HEK293 (cell line): ENCODE results near the gene CPTP.

ENCODE experiments used
- CTCF ChIA-PET: fragments of 350-600 bp; formaldehyde crosslinking; extraction: SDS; loops from one replicate; lab custom pipeline; 2021; ENCODE audit warnings: antibody characterized with exemption; lab: Yijun Ruan, JAX
- POLR2A ChIA-PET: fragments of 300-600 bp; formaldehyde crosslinking; extraction: SDS; loops from one replicate; lab custom pipeline; 2020; ENCODE audit warnings: antibody characterized with exemption, inconsistent platforms; lab: Yijun Ruan, JAX
- H3K27ac ChIP-seq: fragments of 200-500 bp; sonication (Bioruptor generic); 2 replicates; pipeline ENCODE4 v1.5.1; 2014; ENCODE audit warnings: low read depth, low read length, control low read depth, inconsistent platforms; ENCODE audit errors: extremely low read depth
- H3K36me3 ChIP-seq, 2 experiments: fragments of 200-500 bp in 1 of 2; sonication (Bioruptor generic) in 1 of 2; 1 replicate in 1 of 2; 2 replicates in 1 of 2; pipeline ENCODE4 v1.5.1; 2014 to 2017; ENCODE audit warnings: inconsistent platforms in 2 of 2, low read length in 2 of 2; ENCODE audit not compliant: control insufficient read depth in 2 of 2, insufficient read depth in 1 of 2
- H3K4me1 ChIP-seq: fragments of 200-500 bp; sonication (Bioruptor generic); 2 replicates; pipeline ENCODE4 v1.5.1; 2014; ENCODE audit warnings: mild to moderate bottlenecking, low read length, inconsistent platforms; ENCODE audit not compliant: control insufficient read depth, insufficient read depth
- H3K4me3 ChIP-seq: 2 replicates; pipeline ENCODE4 v1.5.1; 2011; ENCODE audit warnings: low read depth, mild to moderate bottlenecking, control low read depth, low read length, moderate library complexity
- H3K9me3 ChIP-seq: fragments of 200-500 bp; sonication (Bioruptor generic); 2 replicates; pipeline ENCODE4 v1.5.1; 2014; ENCODE audit warnings: low read depth, low read length, inconsistent platforms; ENCODE audit not compliant: control insufficient read depth, insufficient read depth
- BCL11A ChIP-seq: fragments of 450-650 bp; formaldehyde crosslinking; IDR thresholded peaks from 2 replicates; pipeline ENCODE4 v1.5.1; 2016; ENCODE audit warnings: low read depth, missing biosample characterization, missing genetic modification characterization
- EGR2 ChIP-seq: fragments of 450-650 bp; formaldehyde crosslinking; IDR thresholded peaks from 2 replicates; pipeline ENCODE4 v1.5.1; 2016; ENCODE audit warnings: low read depth, missing biosample characterization, missing genetic modification characterization
- FEZF1 ChIP-seq: fragments of 450-650 bp; formaldehyde crosslinking; IDR thresholded peaks from 2 replicates; pipeline ENCODE4 v1.5.1; 2016; ENCODE audit warnings: missing biosample characterization, missing genetic modification characterization
- GLIS2 ChIP-seq: fragments of 450-650 bp; formaldehyde crosslinking; IDR thresholded peaks from 2 replicates; pipeline ENCODE4 v1.5.1; 2016; ENCODE audit warnings: missing biosample characterization, missing genetic modification characterization
- IKZF3 ChIP-seq: fragments of 450-650 bp; IDR thresholded peaks from 2 replicates; pipeline ENCODE4 v1.5.0; 2018; ENCODE audit warnings: missing biosample characterization, mild to moderate bottlenecking, missing genetic modification characterization, moderate library complexity
- OSR2 ChIP-seq: fragments of 450-650 bp; formaldehyde crosslinking; IDR thresholded peaks from 2 replicates; pipeline ENCODE4 v1.5.1; 2016; ENCODE audit warnings: missing biosample characterization, missing genetic modification characterization
- ZBTB44 ChIP-seq: fragments of 450-650 bp; IDR thresholded peaks from 2 replicates; pipeline ENCODE4 v1.5.1; 2018; ENCODE audit warnings: missing biosample characterization, mild to moderate bottlenecking, missing genetic modification characterization
- ZEB2 ChIP-seq: fragments of 450-650 bp; formaldehyde crosslinking; IDR thresholded peaks from 2 replicates; pipeline ENCODE4 v1.5.1; 2016; ENCODE audit warnings: missing biosample characterization, missing genetic modification characterization
- ZFHX2 ChIP-seq: fragments of 450-650 bp; formaldehyde crosslinking; conservative IDR thresholded peaks from 2 replicates; pipeline ENCODE4 v1.5.1; 2016; ENCODE audit warnings: missing biosample characterization, missing genetic modification characterization
- ZFP37 ChIP-seq: fragments of 450-650 bp; formaldehyde crosslinking; IDR thresholded peaks from 2 replicates; pipeline ENCODE4 v1.5.1; 2016; ENCODE audit warnings: missing biosample characterization, missing genetic modification characterization
- ZIC2 ChIP-seq: fragments of 450-650 bp; formaldehyde crosslinking; IDR thresholded peaks from 2 replicates; pipeline ENCODE4 v1.5.1; 2016; ENCODE audit warnings: missing biosample characterization, missing genetic modification characterization
- ZNF112 ChIP-seq: fragments of 450-650 bp; formaldehyde crosslinking; IDR thresholded peaks from 2 replicates; pipeline ENCODE4 v1.5.0; 2017; ENCODE audit warnings: missing biosample characterization, missing genetic modification characterization
- ZNF121 ChIP-seq: fragments of 450-650 bp; formaldehyde crosslinking; IDR thresholded peaks from 2 replicates; pipeline ENCODE4 v1.5.1; 2016; ENCODE audit warnings: missing biosample characterization, missing genetic modification characterization
- ZNF140 ChIP-seq: fragments of 450-650 bp; formaldehyde crosslinking; IDR thresholded peaks from 2 replicates; pipeline ENCODE4 v1.5.1; 2016; ENCODE audit warnings: missing biosample characterization, missing genetic modification characterization
- ZNF169 ChIP-seq: fragments of 450-650 bp; formaldehyde crosslinking; IDR thresholded peaks from 2 replicates; pipeline ENCODE4 v1.5.1; 2016; ENCODE audit warnings: missing biosample characterization, missing genetic modification characterization
- ZNF391 ChIP-seq: fragments of 450-650 bp; formaldehyde crosslinking; IDR thresholded peaks from 2 replicates; pipeline ENCODE4 v1.5.1; 2016; ENCODE audit warnings: low read depth, missing biosample characterization, missing genetic modification characterization, borderline replicate concordance
- ZNF404 ChIP-seq: fragments of 450-650 bp; formaldehyde crosslinking; IDR thresholded peaks from 2 replicates; pipeline ENCODE4 v1.5.1; 2017; ENCODE audit warnings: missing biosample characterization, missing genetic modification characterization
- ZNF600 ChIP-seq: fragments of 450-650 bp; formaldehyde crosslinking; IDR thresholded peaks from 2 replicates; pipeline ENCODE4 v1.5.1; 2016; ENCODE audit warnings: missing biosample characterization, missing genetic modification characterization
- ZNF677 ChIP-seq: fragments of 450-650 bp; IDR thresholded peaks from 2 replicates; pipeline ENCODE4 v1.5.0; 2018; ENCODE audit warnings: missing biosample characterization, mild to moderate bottlenecking, missing genetic modification characterization, moderate library complexity
- ZNF747 ChIP-seq: fragments of 450-650 bp; formaldehyde crosslinking; IDR thresholded peaks from 2 replicates; pipeline ENCODE4 v1.5.1; 2016; ENCODE audit warnings: missing biosample characterization, missing genetic modification characterization
- ZSCAN30 ChIP-seq: fragments of 450-650 bp; IDR thresholded peaks from 2 replicates; pipeline ENCODE4 v1.5.1; 2018; ENCODE audit warnings: missing biosample characterization, mild to moderate bottlenecking, missing genetic modification characterization, moderate library complexity
- TF ChIP-seq, protein P1 (sequence below): fragments of 450-650 bp; formaldehyde crosslinking; IDR thresholded peaks from 2 replicates; pipeline ENCODE4 v1.5.1; 2016; ENCODE audit warnings: missing biosample characterization, missing genetic modification characterization
- TF ChIP-seq, protein P2 (sequence below): fragments of 450-650 bp; formaldehyde crosslinking; IDR thresholded peaks from 2 replicates; pipeline ENCODE4 v1.5.1; 2016; ENCODE audit warnings: missing biosample characterization, missing genetic modification characterization
- TF ChIP-seq, protein P3 (sequence below): fragments of 450-650 bp; formaldehyde crosslinking; IDR thresholded peaks from 2 replicates; pipeline ENCODE4; 2016; ENCODE audit warnings: missing biosample characterization, missing genetic modification characterization
- TF ChIP-seq, protein P4 (sequence below): fragments of 450-650 bp; formaldehyde crosslinking; IDR thresholded peaks from 2 replicates; pipeline ENCODE4 v1.5.1; 2016; ENCODE audit warnings: missing biosample characterization, missing genetic modification characterization

CPTP gene

DNA sequence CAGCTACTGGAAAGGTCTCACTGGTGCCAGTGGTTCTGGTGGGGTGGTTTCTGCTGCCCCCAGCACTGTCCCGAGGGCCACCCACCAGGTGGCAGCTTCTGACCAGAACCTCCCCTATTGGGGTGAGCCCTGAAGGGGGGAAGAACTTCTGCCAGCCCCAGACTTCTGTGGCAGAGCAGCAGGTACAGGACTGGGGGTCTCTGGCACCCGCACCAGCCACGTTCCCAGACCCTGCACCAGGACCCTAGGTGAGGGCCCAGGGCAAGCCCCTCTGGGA, 14.6 kb upstream of the CPTP start:
- POLR2A ChIA-PET = interaction anchor here (1.1 to 1.5 kb wide), 4 partner anchors 8 to 62 kb away, joined by 3 to 5 read pairs (median 3); partner anchors contain the start of gene TAS1R3
- TF ChIP-seq, protein P1, sequence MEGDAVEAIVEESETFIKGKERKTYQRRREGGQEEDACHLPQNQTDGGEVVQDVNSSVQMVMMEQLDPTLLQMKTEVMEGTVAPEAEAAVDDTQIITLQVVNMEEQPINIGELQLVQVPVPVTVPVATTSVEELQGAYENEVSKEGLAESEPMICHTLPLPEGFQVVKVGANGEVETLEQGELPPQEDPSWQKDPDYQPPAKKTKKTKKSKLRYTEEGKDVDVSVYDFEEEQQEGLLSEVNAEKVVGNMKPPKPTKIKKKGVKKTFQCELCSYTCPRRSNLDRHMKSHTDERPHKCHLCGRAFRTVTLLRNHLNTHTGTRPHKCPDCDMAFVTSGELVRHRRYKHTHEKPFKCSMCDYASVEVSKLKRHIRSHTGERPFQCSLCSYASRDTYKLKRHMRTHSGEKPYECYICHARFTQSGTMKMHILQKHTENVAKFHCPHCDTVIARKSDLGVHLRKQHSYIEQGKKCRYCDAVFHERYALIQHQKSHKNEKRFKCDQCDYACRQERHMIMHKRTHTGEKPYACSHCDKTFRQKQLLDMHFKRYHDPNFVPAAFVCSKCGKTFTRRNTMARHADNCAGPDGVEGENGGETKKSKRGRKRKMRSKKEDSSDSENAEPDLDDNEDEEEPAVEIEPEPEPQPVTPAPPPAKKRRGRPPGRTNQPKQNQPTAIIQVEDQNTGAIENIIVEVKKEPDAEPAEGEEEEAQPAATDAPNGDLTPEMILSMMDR (tag by site-specific recombination) = 0 out of 2 replicates have a peak, but pooled peaks have one; percentile 35
- TF ChIP-seq GLIS2 = peak; percentile 80
- TF ChIP-seq IKZF3 (tag by site-specific recombination) = no peak
- TF ChIP-seq, protein P2, sequence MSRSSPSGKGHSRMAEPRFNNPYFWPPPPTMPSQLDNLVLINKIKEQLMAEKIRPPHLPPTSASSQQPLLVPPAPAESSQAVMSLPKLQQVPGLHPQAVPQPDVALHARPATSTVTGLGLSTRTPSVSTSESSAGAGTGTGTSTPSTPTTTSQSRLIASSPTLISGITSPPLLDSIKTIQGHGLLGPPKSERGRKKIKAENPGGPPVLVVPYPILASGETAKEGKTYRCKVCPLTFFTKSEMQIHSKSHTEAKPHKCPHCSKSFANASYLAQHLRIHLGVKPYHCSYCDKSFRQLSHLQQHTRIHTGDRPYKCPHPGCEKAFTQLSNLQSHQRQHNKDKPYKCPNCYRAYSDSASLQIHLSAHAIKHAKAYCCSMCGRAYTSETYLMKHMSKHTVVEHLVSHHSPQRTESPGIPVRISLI (tag by site-specific recombination) = no peak
- TF ChIP-seq, all 188 proteins: peak for 2
- CTCF ChIA-PET = interaction anchor here (0.8 to 1.0 kb wide), 2 partner anchors 18 to 19 kb away, joined by 3 read pairs; no protein-coding TSS in a partner anchor
- H3K36me3 ChIP-seq = peaks cover 0 to 62% of the 10 kb centered on the region in 2 experiments; a peak in 1 of 3 replicates
- no peaks in the 10 kb centered on the region for H3K9me3 ChIP-seq
- no peak overlapping the region for H3K4me3 ChIP-seq
- peaks cover 12% of the 10 kb centered on the region for H3K4me1 ChIP-seq
- no peak overlapping the region for H3K27ac ChIP-seq

DNA sequence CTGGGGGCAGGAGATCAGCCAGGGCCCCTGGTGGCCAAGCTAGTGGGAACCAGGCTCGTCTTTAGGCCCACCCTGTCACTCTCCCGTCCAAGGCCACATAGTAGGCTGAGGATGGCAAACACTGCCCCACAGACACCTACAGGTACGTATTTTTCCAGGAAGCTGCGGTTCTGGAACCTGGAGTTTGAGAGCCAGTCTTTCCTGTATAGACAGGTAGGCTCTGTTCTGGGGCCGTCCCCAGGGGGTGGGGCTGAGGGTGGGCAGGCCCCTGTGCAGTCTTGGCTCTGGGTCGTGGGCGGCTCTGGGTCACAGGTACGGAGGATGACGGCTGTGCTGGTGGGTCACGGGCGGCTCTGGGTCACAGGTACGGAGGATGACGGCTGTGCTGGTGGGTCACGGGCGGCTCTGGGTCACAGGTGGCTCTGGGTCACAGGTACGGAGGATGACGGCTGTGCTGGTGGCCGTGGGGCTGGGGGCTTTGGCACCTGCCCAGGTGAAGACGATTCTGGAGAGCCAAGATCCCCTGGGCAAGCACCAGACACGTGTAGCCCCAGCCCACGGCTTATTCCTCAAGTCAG, 14.0 kb upstream of the CPTP start:
- Histone ChIP-seq H3K36me3 (peaks cover 0 to 66% of the 10 kb centered on the region in 2 experiments; a peak in 1 of 3 replicates), H3K4me3 (no peak overlapping the region), H3K4me1 (peaks cover 7% of the 10 kb centered on the region), H3K9me3 (no peaks in the 10 kb centered on the region), H3K27ac (no peak overlapping the region)
- TF ChIP-seq ZFHX2 = peak; percentile 46
- TF ChIP-seq EGR2 (tag by site-specific recombination) = peak; percentile 41; the same call in 1 of the 2 replicates
- no peak for TF ChIP-seq ZBTB44 (tag by site-specific recombination)
- no peak for TF ChIP-seq OSR2 (tag by site-specific recombination)
- TF ChIP-seq ZNF677 (tag by site-specific recombination) = no peak
- no peak for TF ChIP-seq ZNF391
- TF ChIP-seq ZNF140 (tag by site-specific recombination) = no peak
- no peak for TF ChIP-seq ZNF112 (tag by site-specific recombination)
- no peak for TF ChIP-seq ZIC2 (tag by site-specific recombination)
- no peak for TF ChIP-seq ZFP37 (tag by site-specific recombination)
- TF ChIP-seq ZNF169 = no peak
- TF ChIP-seq ZNF404 (tag by site-specific recombination) = no peak
- no peak for TF ChIP-seq ZNF600
- TF ChIP-seq, protein P3, sequence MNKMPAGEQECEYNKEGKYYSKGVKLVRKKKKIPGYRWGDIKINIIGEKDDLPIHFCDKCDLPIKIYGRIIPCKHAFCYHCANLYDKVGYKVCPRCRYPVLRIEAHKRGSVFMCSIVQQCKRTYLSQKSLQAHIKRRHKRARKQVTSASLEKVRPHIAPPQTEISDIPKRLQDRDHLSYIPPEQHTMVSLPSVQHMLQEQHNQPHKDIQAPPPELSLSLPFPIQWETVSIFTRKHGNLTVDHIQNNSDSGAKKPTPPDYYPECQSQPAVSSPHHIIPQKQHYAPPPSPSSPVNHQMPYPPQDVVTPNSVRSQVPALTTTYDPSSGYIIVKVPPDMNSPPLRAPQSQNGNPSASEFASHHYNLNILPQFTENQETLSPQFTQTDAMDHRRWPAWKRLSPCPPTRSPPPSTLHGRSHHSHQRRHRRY (tag by site-specific recombination) = no peak
- 0 out of 2 replicates have a peak, but pooled peaks have one; percentile 20 for TF ChIP-seq ZEB2 (tag by site-specific recombination)
- no peak for TF ChIP-seq FEZF1 (tag by site-specific recombination)
- TF ChIP-seq, protein P4, sequence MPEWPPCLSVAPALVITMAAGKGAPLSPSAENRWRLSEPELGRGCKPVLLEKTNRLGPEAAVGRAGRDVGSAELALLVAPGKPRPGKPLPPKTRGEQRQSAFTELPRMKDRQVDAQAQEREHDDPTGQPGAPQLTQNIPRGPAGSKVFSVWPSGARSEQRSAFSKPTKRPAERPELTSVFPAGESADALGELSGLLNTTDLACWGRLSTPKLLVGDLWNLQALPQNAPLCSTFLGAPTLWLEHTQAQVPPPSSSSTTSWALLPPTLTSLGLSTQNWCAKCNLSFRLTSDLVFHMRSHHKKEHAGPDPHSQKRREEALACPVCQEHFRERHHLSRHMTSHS (tag by site-specific recombination) = no peak
- no peak for TF ChIP-seq ZNF747 (tag by site-specific recombination)
- TF ChIP-seq ZSCAN30 = no peak
- TF ChIP-seq BCL11A = no peak
- TF ChIP-seq ZNF121 (tag by site-specific recombination) = no peak
- CTCF ChIA-PET = no interaction called here
- POLR2A ChIA-PET = interaction anchor here (0.5 to 2.7 kb wide), 2 partner anchors 25 to 78 kb away, joined by 3 to 7 read pairs; no protein-coding TSS in a partner anchor
